Astrocyte (in vitro differentiated cells and primary cell): ENCODE results near the gene FLT3.

Source experiments
- EZH2 ChIP-seq: IDR thresholded peaks from 2 replicates; pipeline ENCODE4 v1.6.1; 2012; ENCODE audit warnings: mild to moderate bottlenecking, low read length, inconsistent platforms; ENCODE audit not compliant: insufficient read depth
- TF ChIP-seq, protein P1 (sequence below): IDR thresholded peaks from 2 replicates; pipeline ENCODE4 v1.5.1; 2011; ENCODE audit warnings: low read depth, mild to moderate bottlenecking, inconsistent platforms, low read length, moderate library complexity; ENCODE audit not compliant: insufficient read depth

DNA sequence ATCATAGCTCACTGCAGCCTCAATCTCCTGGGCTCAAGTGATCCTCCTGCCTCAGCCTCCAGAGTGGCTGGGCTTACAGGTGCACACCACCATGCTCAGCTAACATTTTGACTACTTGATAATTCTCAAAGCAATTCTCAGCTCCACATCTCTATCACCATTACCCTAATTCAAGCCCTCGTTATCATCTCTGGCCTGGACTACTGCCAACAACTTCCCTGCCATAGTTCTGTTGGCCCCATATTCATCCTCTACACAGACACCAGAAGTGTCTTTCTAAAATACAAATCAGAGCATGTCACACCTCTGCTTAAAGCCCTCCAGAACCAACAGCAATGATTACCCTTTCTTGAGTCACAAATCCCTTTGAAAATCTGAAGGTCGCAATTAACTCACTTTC is 7.9 kb downstream of the FLT3 start:
- TF ChIP-seq, protein P1, sequence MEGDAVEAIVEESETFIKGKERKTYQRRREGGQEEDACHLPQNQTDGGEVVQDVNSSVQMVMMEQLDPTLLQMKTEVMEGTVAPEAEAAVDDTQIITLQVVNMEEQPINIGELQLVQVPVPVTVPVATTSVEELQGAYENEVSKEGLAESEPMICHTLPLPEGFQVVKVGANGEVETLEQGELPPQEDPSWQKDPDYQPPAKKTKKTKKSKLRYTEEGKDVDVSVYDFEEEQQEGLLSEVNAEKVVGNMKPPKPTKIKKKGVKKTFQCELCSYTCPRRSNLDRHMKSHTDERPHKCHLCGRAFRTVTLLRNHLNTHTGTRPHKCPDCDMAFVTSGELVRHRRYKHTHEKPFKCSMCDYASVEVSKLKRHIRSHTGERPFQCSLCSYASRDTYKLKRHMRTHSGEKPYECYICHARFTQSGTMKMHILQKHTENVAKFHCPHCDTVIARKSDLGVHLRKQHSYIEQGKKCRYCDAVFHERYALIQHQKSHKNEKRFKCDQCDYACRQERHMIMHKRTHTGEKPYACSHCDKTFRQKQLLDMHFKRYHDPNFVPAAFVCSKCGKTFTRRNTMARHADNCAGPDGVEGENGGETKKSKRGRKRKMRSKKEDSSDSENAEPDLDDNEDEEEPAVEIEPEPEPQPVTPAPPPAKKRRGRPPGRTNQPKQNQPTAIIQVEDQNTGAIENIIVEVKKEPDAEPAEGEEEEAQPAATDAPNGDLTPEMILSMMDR = no peak
- TF ChIP-seq EZH2 = no peak
